Measurements from ENCODE around the gene CDC42EP5. TPM values are rescaled to one million over a fixed set of nuclear protein-coding genes. Genes with fewer than 3 reads are reported as not detected.

The CDC42EP5 gene
- total RNA-seq, 2 experiments from 2014 or later, result not detected

DNA sequence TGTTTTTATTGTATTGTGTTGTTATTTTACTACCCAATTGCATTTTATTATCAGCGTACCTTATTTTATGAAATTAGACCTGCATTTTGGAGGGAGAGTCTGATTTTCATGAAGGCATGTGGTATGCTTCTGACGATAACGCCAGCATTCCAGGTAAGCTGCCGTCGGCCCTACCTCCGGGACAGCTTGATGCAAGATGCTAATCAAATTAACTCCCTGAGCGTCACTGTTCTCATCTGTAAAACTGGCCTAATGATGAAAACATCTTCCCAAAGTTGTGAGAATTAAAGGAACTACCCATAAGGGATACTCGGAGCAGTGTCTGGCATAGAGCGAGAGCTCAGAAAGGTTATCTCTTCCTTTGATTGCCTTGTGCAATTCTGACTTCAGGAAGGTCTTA, 16.7 kb upstream of the CDC42EP5 start:
- TF ChIP-seq, protein P1, sequence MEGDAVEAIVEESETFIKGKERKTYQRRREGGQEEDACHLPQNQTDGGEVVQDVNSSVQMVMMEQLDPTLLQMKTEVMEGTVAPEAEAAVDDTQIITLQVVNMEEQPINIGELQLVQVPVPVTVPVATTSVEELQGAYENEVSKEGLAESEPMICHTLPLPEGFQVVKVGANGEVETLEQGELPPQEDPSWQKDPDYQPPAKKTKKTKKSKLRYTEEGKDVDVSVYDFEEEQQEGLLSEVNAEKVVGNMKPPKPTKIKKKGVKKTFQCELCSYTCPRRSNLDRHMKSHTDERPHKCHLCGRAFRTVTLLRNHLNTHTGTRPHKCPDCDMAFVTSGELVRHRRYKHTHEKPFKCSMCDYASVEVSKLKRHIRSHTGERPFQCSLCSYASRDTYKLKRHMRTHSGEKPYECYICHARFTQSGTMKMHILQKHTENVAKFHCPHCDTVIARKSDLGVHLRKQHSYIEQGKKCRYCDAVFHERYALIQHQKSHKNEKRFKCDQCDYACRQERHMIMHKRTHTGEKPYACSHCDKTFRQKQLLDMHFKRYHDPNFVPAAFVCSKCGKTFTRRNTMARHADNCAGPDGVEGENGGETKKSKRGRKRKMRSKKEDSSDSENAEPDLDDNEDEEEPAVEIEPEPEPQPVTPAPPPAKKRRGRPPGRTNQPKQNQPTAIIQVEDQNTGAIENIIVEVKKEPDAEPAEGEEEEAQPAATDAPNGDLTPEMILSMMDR (IDR thresholded peaks at IDR 0.05), result no peak
- H3K27ac ChIP-seq (ENCODE audit: low read depth in 1 of 2, low read length in 2 of 2), result no peak overlapping the region
- DNase-seq (no peak), ATAC-seq (ENCODE audit: poor library complexity) (no peak)
- H3K27me3 Mint-ChIP-seq, result peaks cover 8% of the 10 kb centered on the region
- H3K4me1 ChIP-seq (ENCODE audit: insufficient read depth, low read length), result peaks cover 3% of the 10 kb centered on the region
- H3K27ac Mint-ChIP-seq, result no peak overlapping the region
- no peaks in the 10 kb centered on the region for H3K9me3 Mint-ChIP-seq
- H3K4me3 Mint-ChIP-seq, result no peak overlapping the region
- no peaks in the 10 kb centered on the region for H3K36me3 Mint-ChIP-seq (ENCODE audit: low read depth)
- peaks cover 0 to 6% of the 10 kb centered on the region in 2 experiments for H3K27me3 ChIP-seq (ENCODE audit: control insufficient read depth in 1 of 2, insufficient read depth in 2 of 2, low read length in 2 of 2)
- CTCF ChIA-PET, result no interaction called here
- intact Hi-C loops (cut with DNase I, micrococcal nuclease), result no loop called here
- POLR2A ChIA-PET, result no interaction called here
- H3K9me3 ChIP-seq (ENCODE audit: control insufficient read depth in 1 of 2, insufficient read depth in 1 of 2, low read length in 2 of 2), result no peaks in the 10 kb centered on the region
- H3K36me3 ChIP-seq (ENCODE audit: insufficient read depth, low read length), result no peaks in the 10 kb centered on the region
- H3K4me1 Mint-ChIP-seq (ENCODE audit: low read depth), result no peaks in the 10 kb centered on the region
- H3K4me3 ChIP-seq (ENCODE audit: low read length), result no peak overlapping the region

DNA sequence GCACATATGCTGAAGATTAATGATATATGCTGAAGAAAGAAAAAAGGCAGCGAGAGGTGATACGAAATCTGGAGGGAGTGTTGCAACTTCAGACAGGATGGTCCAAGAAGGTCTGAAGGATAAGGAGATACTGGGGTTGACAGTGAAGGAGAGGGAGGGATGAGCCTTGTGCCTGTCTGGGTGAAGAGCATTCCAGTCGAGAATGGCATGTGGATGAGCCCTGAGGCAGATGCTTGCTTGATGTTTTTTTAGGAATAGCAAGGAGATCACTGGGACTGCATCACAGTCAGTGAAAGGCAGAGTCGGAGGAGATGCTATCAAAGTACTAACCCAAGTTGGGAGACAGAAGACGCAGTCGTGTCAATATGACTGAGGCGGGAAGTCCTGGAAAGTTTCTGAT, 16.2 kb upstream of the CDC42EP5 start:
- ATAC-seq (ENCODE audit: poor library complexity) (no peak), DNase-seq (no peak)
- Mint-ChIP-seq H3K36me3 (ENCODE audit: low read depth) (no peaks in the 10 kb centered on the region), H3K27ac (no peak overlapping the region), H3K4me1 (ENCODE audit: low read depth) (no peaks in the 10 kb centered on the region), H3K27me3 (peaks cover 8% of the 10 kb centered on the region), H3K4me3 (no peak overlapping the region), H3K9me3 (no peaks in the 10 kb centered on the region)
- TF ChIP-seq, protein P1 (IDR thresholded peaks at IDR 0.05), result no peak
- ChIA-PET CTCF (no interaction called here), POLR2A (no interaction called here)
- peaks cover 3% of the 10 kb centered on the region for H3K4me1 ChIP-seq (ENCODE audit: insufficient read depth, low read length)
- no peaks in the 10 kb centered on the region for H3K36me3 ChIP-seq (ENCODE audit: insufficient read depth, low read length)
- H3K27me3 ChIP-seq (ENCODE audit: control insufficient read depth in 1 of 2, insufficient read depth in 2 of 2, low read length in 2 of 2), result peaks cover 0 to 6% of the 10 kb centered on the region in 2 experiments
- H3K4me3 ChIP-seq (ENCODE audit: low read length), result no peak overlapping the region
- H3K27ac ChIP-seq (ENCODE audit: low read depth in 1 of 2, low read length in 2 of 2), result no peak overlapping the region
- H3K9me3 ChIP-seq (ENCODE audit: control insufficient read depth in 1 of 2, insufficient read depth in 1 of 2, low read length in 2 of 2), result no peaks in the 10 kb centered on the region
- intact Hi-C loops (cut with DNase I, micrococcal nuclease), result no loop called here

DNA sequence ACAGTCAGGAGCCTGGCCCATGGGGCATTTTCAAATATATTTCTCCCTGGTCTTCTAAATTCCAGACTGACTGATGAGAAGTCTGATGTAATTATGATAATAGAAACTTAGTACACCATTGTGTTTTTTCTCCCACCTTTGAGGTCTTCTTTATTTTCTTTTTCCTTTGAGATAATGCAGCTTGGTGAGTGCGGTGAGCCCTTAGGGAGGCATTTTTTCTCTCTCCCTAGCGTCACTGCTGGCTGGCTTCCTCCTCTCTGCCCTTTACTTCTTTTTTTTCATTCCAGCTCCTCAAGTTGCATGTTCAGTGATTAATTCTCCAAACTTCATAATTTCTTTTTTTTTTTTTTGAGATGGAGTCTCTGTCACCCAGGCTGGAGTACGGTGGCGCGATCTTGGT, 12.8 kb upstream of the CDC42EP5 start:
- ATAC-seq (ENCODE audit: poor library complexity) (no peak), DNase-seq (no peak)
- H3K27ac Mint-ChIP-seq, result no peak overlapping the region
- intact Hi-C loops (cut with DNase I, micrococcal nuclease), result no loop called here
- no peaks in the 10 kb centered on the region for H3K9me3 ChIP-seq (ENCODE audit: control insufficient read depth in 1 of 2, insufficient read depth in 1 of 2, low read length in 2 of 2)
- CTCF ChIA-PET, result no interaction called here
- no peaks in the 10 kb centered on the region for H3K9me3 Mint-ChIP-seq
- H3K4me3 Mint-ChIP-seq, result no peak overlapping the region
- no peaks in the 10 kb centered on the region for H3K36me3 ChIP-seq (ENCODE audit: insufficient read depth, low read length)
- peaks cover 5% of the 10 kb centered on the region for H3K4me1 Mint-ChIP-seq (ENCODE audit: low read depth)
- POLR2A ChIA-PET, result no interaction called here
- no peaks in the 10 kb centered on the region for H3K36me3 Mint-ChIP-seq (ENCODE audit: low read depth)
- H3K4me1 ChIP-seq (ENCODE audit: insufficient read depth, low read length), result peaks cover 3% of the 10 kb centered on the region
- TF ChIP-seq, protein P1 (IDR thresholded peaks at IDR 0.05), result no peak
- peaks cover 0 to 5% of the 10 kb centered on the region in 2 experiments for H3K27me3 ChIP-seq (ENCODE audit: control insufficient read depth in 1 of 2, insufficient read depth in 2 of 2, low read length in 2 of 2)
- H3K4me3 ChIP-seq (ENCODE audit: low read length), result no peak overlapping the region
- peaks cover 26% of the 10 kb centered on the region for H3K27me3 Mint-ChIP-seq
- no peak overlapping the region for H3K27ac ChIP-seq (ENCODE audit: low read depth in 1 of 2, low read length in 2 of 2)
